H1 (cell line): ENCODE measurements around the gene DEXI. TPM values are rescaled to one million over a fixed set of nuclear protein-coding genes. Genes with fewer than 3 reads are reported as not detected.

Experiments used
- CTCF ChIA-PET: fragments of 300-600 bp; sonication (Branson Sonifier 250); formaldehyde crosslinking; loops from one replicate; lab custom pipeline; 2021; ENCODE audit not compliant: partially characterized antibody; lab: Charles Lee
- POLR2A ChIA-PET: fragments of 300-600 bp; sonication (Branson Sonifier 250); formaldehyde crosslinking; loops from one replicate; lab custom pipeline; 2021; ENCODE audit warnings: inconsistent platforms; ENCODE audit not compliant: partially characterized antibody; lab: Charles Lee
- DNase-seq, 2 experiments: peaks; one replicate each; pipeline versions ENCODE4 v3.0.0 to v3.0.0-alpha.2; 2010 to 2022; ENCODE audit warnings: low spot score in 2 of 2, low read depth in 1 of 2, mixed read lengths in 1 of 2
- FAIRE-seq: peaks from 2 replicates; lab custom pipeline; 2011; peaks lifted over from hg19 to GRCh38; lab: Jason Lieb, UNC
- H2AFZ ChIP-seq: 2 replicates; pipeline ENCODE4 v1.8.1; 2012; ENCODE audit warnings: low read length, inconsistent platforms
- H2AK5ac ChIP-seq: 2 replicates; pipeline ENCODE4 v1.6.1; 2013; ENCODE audit warnings: low read depth, low read length
- H2BK120ac ChIP-seq: replicated peaks from 2 replicates; pipeline ENCODE3; 2013; ENCODE audit warnings: low read depth, low read length, inconsistent platforms
- H2BK12ac ChIP-seq: 2 replicates; pipeline ENCODE4 v1.6.1; 2013; ENCODE audit warnings: low read depth, low read length
- H2BK15ac ChIP-seq: 2 replicates; pipeline ENCODE4 v1.6.1; 2013; ENCODE audit warnings: low read length
- H2BK20ac ChIP-seq: 2 replicates; pipeline ENCODE4 v1.6.1; 2013; ENCODE audit warnings: low read length
- H2BK5ac ChIP-seq: 2 replicates; pipeline ENCODE4 v1.6.1; 2013; ENCODE audit warnings: low read depth, low read length
- H3K14ac ChIP-seq: 2 replicates; pipeline ENCODE4 v1.6.1; 2013; ENCODE audit warnings: inconsistent platforms; ENCODE audit not compliant: insufficient read length
- H3K18ac ChIP-seq: 2 replicates; pipeline ENCODE4 v1.6.1; 2013; ENCODE audit warnings: low read length; ENCODE audit errors: extremely low read depth
- H3K23ac ChIP-seq: 2 replicates; pipeline ENCODE4 v1.6.1; 2013; ENCODE audit warnings: inconsistent platforms; ENCODE audit not compliant: insufficient read length
- H3K23me2 ChIP-seq: 2 replicates; pipeline ENCODE4 v1.6.1; 2013; ENCODE audit warnings: low read depth, low read length
- H3K27ac ChIP-seq: 2 replicates; pipeline ENCODE4 v1.6.1; 2011; ENCODE audit warnings: low read depth, low read length, inconsistent platforms
- H3K27me3 ChIP-seq, 4 experiments: replicated peaks in 1 of 4; 1 replicate in 1 of 4; 2 replicates in 3 of 4; pipeline versions ENCODE4 v1.6.1 to v1.8.1; 2011 to 2013; ENCODE audit warnings: low read length in 3 of 4, mild to moderate bottlenecking in 3 of 4, inconsistent platforms in 2 of 4, mixed read lengths in 2 of 4, moderate library complexity in 1 of 4; ENCODE audit not compliant: control insufficient read depth in 3 of 4, insufficient read depth in 3 of 4; ENCODE audit errors: extremely low read depth in 1 of 4
- H3K36me3 ChIP-seq, 4 experiments: 2 replicates each; pipeline versions ENCODE4 v1.6.1 to v1.8.1; 2011 to 2013; ENCODE audit warnings: mild to moderate bottlenecking in 4 of 4, low read length in 3 of 4, moderate library complexity in 2 of 4, control low read depth in 1 of 4, inconsistent platforms in 1 of 4; ENCODE audit not compliant: insufficient read depth in 4 of 4, control insufficient read depth in 2 of 4
- H3K4ac ChIP-seq: replicated peaks from 2 replicates; pipeline ENCODE3; 2013; ENCODE audit warnings: low read length, low read depth, mixed read lengths, inconsistent platforms; ENCODE audit not compliant: insufficient read length
- H3K4me1 ChIP-seq, 4 experiments: replicated peaks in 1 of 4; 1 replicate in 1 of 4; 2 replicates in 3 of 4; pipeline versions ENCODE4 v1.6.1 to v1.8.1; 2011 to 2013; ENCODE audit warnings: low read length in 3 of 4, inconsistent platforms in 2 of 4, mixed read lengths in 1 of 4; ENCODE audit not compliant: insufficient read depth in 4 of 4, control insufficient read depth in 3 of 4
- H3K4me2 ChIP-seq, 2 experiments: 2 replicates each; pipeline versions ENCODE4 v1.6.1 to v1.8.1; 2011 to 2013; ENCODE audit warnings: low read depth in 2 of 2, low read length in 2 of 2, control low read depth in 1 of 2, inconsistent platforms in 1 of 2, mild to moderate bottlenecking in 1 of 2; ENCODE audit not compliant: insufficient read depth in 1 of 2
- H3K4me3 ChIP-seq, 4 experiments: fragments of 200-600, 300-600 bp in 1 of 4; sonication (generic), shearing (Covaris generic), sonication (Bioruptor Twin) in 1 of 4; 2 replicates each; pipeline versions ENCODE4 v1.5.1 to v1.8.1; 2011 to 2016; ENCODE audit warnings: low read length in 4 of 4, low read depth in 3 of 4, control low read depth in 2 of 4, inconsistent platforms in 2 of 4, mild to moderate bottlenecking in 2 of 4, mixed read lengths in 1 of 4, moderate library complexity in 1 of 4; ENCODE audit not compliant: insufficient read depth in 2 of 4; ENCODE audit errors: extremely low read depth in 1 of 4
- H3K56ac ChIP-seq: replicated peaks from 2 replicates; pipeline ENCODE3; 2013; ENCODE audit warnings: low read depth, mild to moderate bottlenecking, mixed read lengths, low read length, inconsistent platforms; ENCODE audit not compliant: insufficient read length
- H3K79me1 ChIP-seq: 2 replicates; pipeline ENCODE4 v1.6.1; 2013; ENCODE audit warnings: low read depth, low read length, control low read depth
- H3K79me2 ChIP-seq, 2 experiments: 2 replicates each; pipeline versions ENCODE4 v1.6.1 to v1.8.1; 2012 to 2013; ENCODE audit warnings: low read length in 2 of 2, mild to moderate bottlenecking in 2 of 2, inconsistent platforms in 1 of 2; ENCODE audit not compliant: insufficient read depth in 2 of 2, control insufficient read depth in 1 of 2
- H3K9ac ChIP-seq, 4 experiments: replicated peaks in 1 of 4; 1 replicate in 1 of 4; 2 replicates in 3 of 4; pipeline versions ENCODE4 v1.6.1 to v1.8.1; 2011 to 2013; ENCODE audit warnings: low read depth in 3 of 4, low read length in 3 of 4, control low read depth in 2 of 4, mild to moderate bottlenecking in 2 of 4, moderate library complexity in 2 of 4, inconsistent platforms in 1 of 4; ENCODE audit errors: extremely low read depth in 1 of 4
- H3K9me3 ChIP-seq, 2 experiments: 2 replicates each; pipeline versions ENCODE4 v1.6.1 to v1.8.1; 2012 to 2013; ENCODE audit warnings: mild to moderate bottlenecking in 2 of 2, moderate library complexity in 2 of 2, control low read depth in 1 of 2, inconsistent platforms in 1 of 2, low read depth in 1 of 2, low read length in 1 of 2, mixed read lengths in 1 of 2; ENCODE audit not compliant: insufficient read depth in 2 of 2
- H4K20me1 ChIP-seq, 2 experiments: replicated peaks in 1 of 2; 2 replicates each; pipeline versions ENCODE3 to v1.8.1; 2011 to 2013; ENCODE audit warnings: inconsistent platforms in 2 of 2, low read length in 2 of 2, mild to moderate bottlenecking in 1 of 2; ENCODE audit not compliant: insufficient read depth in 2 of 2, control insufficient read depth in 1 of 2
- H4K5ac ChIP-seq: 2 replicates; pipeline ENCODE4 v1.6.1; 2013; ENCODE audit warnings: low read length, low read depth, mixed read lengths, inconsistent platforms; ENCODE audit not compliant: insufficient read length
- H4K8ac ChIP-seq: 2 replicates; pipeline ENCODE4 v1.8.0; 2013; ENCODE audit warnings: mild to moderate bottlenecking, moderate library complexity, low read length, inconsistent platforms; ENCODE audit not compliant: insufficient read depth; ENCODE audit errors: extremely low read depth
- H4K91ac ChIP-seq: replicated peaks from 2 replicates; pipeline ENCODE3; 2013; ENCODE audit warnings: low read length, mixed read lengths, inconsistent platforms; ENCODE audit not compliant: insufficient read length
- CREB1 ChIP-seq: IDR thresholded peaks from 2 replicates; pipeline ENCODE4 v1.6.1; 2012; ENCODE audit warnings: inconsistent platforms
- E2F6 ChIP-seq: IDR thresholded peaks from 2 replicates; pipeline ENCODE4 v1.6.1; 2012; ENCODE audit warnings: inconsistent platforms
- GTF2F1 ChIP-seq: IDR thresholded peaks from 2 replicates; pipeline ENCODE4 v1.6.1; 2012; ENCODE audit warnings: low read depth, low read length, improper control_type of control experiment, borderline replicate concordance
- JUN ChIP-seq: IDR thresholded peaks from 2 replicates; pipeline ENCODE4 v1.6.1; 2011; ENCODE audit warnings: low read depth, mild to moderate bottlenecking, improper control_type of control experiment, low read length
- KDM5A ChIP-seq: fragments of 200-600 bp; IDR thresholded peaks from 2 replicates; pipeline ENCODE4 v1.7.1; 2012; ENCODE audit warnings: mild to moderate bottlenecking, low read length, inconsistent platforms, mixed read lengths
- MAX ChIP-seq: IDR thresholded peaks from 2 replicates; pipeline ENCODE4 v1.6.1; 2012; ENCODE audit warnings: inconsistent platforms
- POLR2A ChIP-seq, 2 experiments: IDR thresholded peaks; 1 replicate in 1 of 2; 2 replicates in 1 of 2; pipeline ENCODE4 v1.6.1; 2011; ENCODE audit warnings: low read depth in 2 of 2, low read length in 2 of 2, mild to moderate bottlenecking in 2 of 2; ENCODE audit errors: control extremely low read depth in 1 of 2
- POU5F1 ChIP-seq: IDR thresholded peaks from 2 replicates; pipeline ENCODE4 v1.6.1; 2011; ENCODE audit warnings: low read depth, mild to moderate bottlenecking, low read length, moderate library complexity
- RBBP5 ChIP-seq: IDR thresholded peaks from 2 replicates; pipeline ENCODE4 v1.7.1; 2012; ENCODE audit warnings: low read depth, mild to moderate bottlenecking, inconsistent platforms, low read length, moderate library complexity, borderline replicate concordance
- RFX5 ChIP-seq: IDR thresholded peaks from 2 replicates; pipeline ENCODE4 v1.6.1; 2011; ENCODE audit warnings: low read depth, low read length, improper control_type of control experiment, borderline replicate concordance
- SIN3A ChIP-seq, 2 experiments: IDR thresholded peaks in 1 of 2; conservative IDR thresholded peaks in 1 of 2; 2 replicates each; pipeline ENCODE4 v1.6.1; 2011 to 2012; ENCODE audit warnings: low read length in 2 of 2, improper control_type of control experiment in 1 of 2, low read depth in 1 of 2, mild to moderate bottlenecking in 1 of 2
- SRF ChIP-seq: IDR thresholded peaks from 2 replicates; pipeline ENCODE4 v1.6.1; 2011; ENCODE audit warnings: mild to moderate bottlenecking, low read depth, low read length, moderate library complexity
- SUZ12 ChIP-seq: fragments of 200-600 bp; sonication (generic); IDR thresholded peaks from 2 replicates; pipeline ENCODE4 v1.6.1; 2012; ENCODE audit warnings: mild to moderate bottlenecking, inconsistent platforms, low read length, moderate library complexity, mixed read lengths
- TAF1 ChIP-seq: IDR thresholded peaks from 2 replicates; pipeline ENCODE4 v1.6.1; 2011; ENCODE audit warnings: mild to moderate bottlenecking, low read depth, low read length
- WGBS, 2 experiments: shearing (Covaris generic) in 1 of 2; methylation state at CpG; one replicate each; pipeline versions ENCODE4 v1.1.6 to v1.1.7; 2013 to 2015; ENCODE audit warnings: low lambda C conversion rate in 2 of 2, mixed read lengths in 2 of 2, inconsistent platforms in 1 of 2, low coverage in 1 of 2, missing lambda C conversion rate in 1 of 2; ENCODE audit not compliant: insufficient replicate concordance in 2 of 2, insufficient coverage in 1 of 2, insufficient read length in 1 of 2; ENCODE audit errors: extremely low coverage in 1 of 2, missing lambda C conversion rate in 1 of 2; 5-methylcytosine and 5-hydroxymethylcytosine counted together
- polyA plus RNA-seq, 7 experiments: library from polyadenylated mRNA; depleted of rRNA in 3 of 7; stranded (reverse) in 5 of 7; unstranded in 2 of 7; fragments of >200 nt in 5 of 7; fragments of 200-250 nt in 2 of 7; gene quantifications; 1 replicate in 5 of 7; 2 replicates in 1 of 7; 4 replicates in 1 of 7; pipeline versions ENCODE4 v1.2.1 to v1.2.3, GENCODE V29; 2011 to 2013; ENCODE audit warnings: missing spikeins in 2 of 7, mixed read lengths in 2 of 7
- total RNA-seq: library from RNA; stranded (reverse); fragmentation: NEBNext Ultra II Directional; extraction: Animal tissue kit (Norgen Biotek cat#: 25700); gene quantifications from 2 replicates; pipeline ENCODE4 v1.2.1, GENCODE V29; 2021

The DEXI gene
- total and polyA plus RNA-seq, 2 of the 8 experiments (the other 6 are each of a cell fraction or from before 2014, with no cell fraction given), result 39.5 to 47.3 TPM

- no peak overlapping the region for H3K18ac ChIP-seq
- H3K79me2 ChIP-seq, result peaks cover 0 to 35% of the 10 kb centered on the region in 2 experiments; a peak in 1 of 4 replicates
- no peak overlapping the region for H2BK120ac ChIP-seq
- no peak overlapping the region for H4K91ac ChIP-seq
- no peak overlapping the region for H4K8ac ChIP-seq
- H3K79me1 ChIP-seq, result peaks cover 17% of the 10 kb centered on the region
- H3K36me3 ChIP-seq, result peaks cover 0 to 4% (median under 1%) of the 10 kb centered on the region in 4 experiments; a peak in 3 of 8 replicates
- no peaks in the 10 kb centered on the region for H3K9me3 ChIP-seq
- H2BK5ac ChIP-seq, result no peak overlapping the region
- H2BK15ac ChIP-seq, result no peak overlapping the region
- 89% methylated on average over 7 of the region's 7 CpGs; no CpG with 5 or more reads in 1 of the 2 experiments for WGBS, 2 experiments
- no peak overlapping the region for H3K9ac ChIP-seq
- no peak overlapping the region for H2BK20ac ChIP-seq
- no peaks in the 10 kb centered on the region; a peak in 2 of 7 replicates for H3K27me3 ChIP-seq
- no peak overlapping the region for H2AFZ ChIP-seq
- no peak overlapping the region for H4K5ac ChIP-seq
- no peak overlapping the region for H3K4ac ChIP-seq
- H3K23me2 ChIP-seq, result peaks cover 8% of the 10 kb centered on the region
- H3K4me2 ChIP-seq, result no peak overlapping the region
- H3K4me3 ChIP-seq, result no peak overlapping the region
- H3K56ac ChIP-seq, result no peak overlapping the region
- peaks cover 5 to 9% (median 8%) of the 10 kb centered on the region in 4 experiments for H3K4me1 ChIP-seq
- CTCF ChIA-PET, result interaction anchor here (0.6 to 1.8 kb wide), 3 partner anchors 15 to 99 kb away, joined by 3 to 5 read pairs (median 4); no protein-coding TSS in a partner anchor
- peaks cover 23 to 43% of the 10 kb centered on the region in 2 experiments for H4K20me1 ChIP-seq
- no peak for TF ChIP-seq GTF2F1
- TF ChIP-seq SRF, result no peak
- TF ChIP-seq RBBP5, result no peak
- TF ChIP-seq POU5F1, result no peak
- no peak for TF ChIP-seq TAF1
- no peak for TF ChIP-seq SIN3A (conservative IDR thresholded peaks at IDR 0.05 in 1 of 2, IDR thresholded peaks at IDR 0.05 in 1 of 2; ENCODE audit: low read depth in 1 of 2, low read length in 2 of 2)
- no peak for TF ChIP-seq MAX
- no peak for TF ChIP-seq CREB1
- TF ChIP-seq RFX5, result no peak
- TF ChIP-seq KDM5A, result no peak
- TF ChIP-seq POLR2A (IDR thresholded peaks at IDR 0.05; ENCODE audit: control extremely low read depth in 1 of 2, low read depth in 2 of 2, low read length in 2 of 2), result no peak
- TF ChIP-seq SUZ12, result no peak
- TF ChIP-seq E2F6, result no peak
- no peak for TF ChIP-seq JUN
- TF ChIP-seq, all 59 proteins: peak for 0
- FAIRE-seq (no peak), DNase-seq (no peak)
- Histone ChIP-seq H3K27ac (no peak overlapping the region), H3K23ac (no peak overlapping the region), H2AK5ac (no peak overlapping the region), H2BK12ac (no peak overlapping the region), H3K14ac (no peak overlapping the region)
- POLR2A ChIA-PET, result interaction anchor here (1.8 kb wide), 1 partner anchor 9 kb away, joined by 6 read pairs; no protein-coding TSS in a partner anchor
Measured at GRCh38 chr16:10938321-10938720, 3.9 kb downstream of the DEXI start.
